ENCODE results near the gene OR2F2. TPM values are rescaled to one million over a fixed set of nuclear protein-coding genes. Genes with fewer than 3 reads are reported as not detected.

The OR2F2 gene
- polyA plus RNA-seq, 1 of the 3 experiments (the other 2 are of a cell fraction): 0.07 TPM

DNA sequence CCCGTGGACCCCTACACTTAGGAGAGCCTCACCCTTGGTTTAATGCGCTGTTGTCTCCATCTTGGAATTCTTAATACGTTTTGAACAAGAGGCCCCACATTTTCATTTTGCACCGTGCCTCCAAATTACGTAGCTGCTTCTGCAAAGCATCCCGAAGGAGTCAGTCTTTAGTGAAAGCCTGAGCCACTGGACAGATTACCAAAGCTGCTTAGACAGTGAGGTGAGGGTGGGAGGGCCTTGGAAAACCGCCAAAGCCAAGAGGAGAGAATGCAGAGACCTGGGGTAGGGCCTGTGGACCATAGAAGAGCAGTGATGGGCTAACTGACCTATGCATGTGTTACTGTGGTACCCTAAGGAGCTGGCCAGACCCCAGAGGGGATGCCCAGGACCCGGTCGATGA is 28.9 kb upstream of the OR2F2 start:
- Histone ChIP-seq H3K9me3 (no peaks in the 10 kb centered on the region), H3K4me2 (no peak overlapping the region), H3K4me1 (ENCODE audit: control insufficient read depth in 1 of 2, insufficient read depth in 2 of 2, low read depth in 1 of 2, low read length in 1 of 2) (no peaks in the 10 kb centered on the region; a peak in 1 of 4 replicates), H3K79me2 (ENCODE audit: insufficient read depth) (peaks cover 3% of the 10 kb centered on the region), H3K27me3 (ENCODE audit: insufficient read depth) (no peaks in the 10 kb centered on the region), H2AFZ (ENCODE audit: low read depth) (no peak overlapping the region), H4K20me1 (ENCODE audit: insufficient read depth) (0 out of 2 replicates have a peak, but pooled peaks cover under 1% of the 10 kb centered on the region), H3K36me3 (replicated peaks in 1 of 2; ENCODE audit: control insufficient read depth in 1 of 2, insufficient read depth in 2 of 2, low read length in 1 of 2) (no peaks in the 10 kb centered on the region), H3K9me2 (no peaks in the 10 kb centered on the region), H3K9ac (no peak overlapping the region), H3K4me3 (ENCODE audit: low read depth in 2 of 2, low read length in 1 of 2) (no peak overlapping the region), H3F3A (replicated peaks; ENCODE audit: insufficient read depth) (peaks cover 5% of the 10 kb centered on the region), H3K27ac (ENCODE audit: low read depth in 2 of 2, low read length in 1 of 2) (no peak overlapping the region)
- no peak for DNase-seq
- TF ChIP-seq TEAD4 (IDR thresholded peaks at IDR 0.05; ENCODE audit: borderline replicate concordance, insufficient read depth) (no peak), USF2 (IDR thresholded peaks at IDR 0.05; ENCODE audit: borderline replicate concordance, low read depth, low read length) (no peak), FOXJ3 (CRISPR knock-in tag; IDR thresholded peaks at IDR 0.05) (no peak), RCOR1 (IDR thresholded peaks at IDR 0.05; ENCODE audit: low read length) (no peak), RAD21 (IDR thresholded peaks at IDR 0.05; ENCODE audit: low read length) (no peak), FOSL2 (IDR thresholded peaks at IDR 0.05; ENCODE audit: borderline replicate concordance, low read depth) (no peak), ELF1 (IDR thresholded peaks at IDR 0.05) (no peak), NFIC (IDR thresholded peaks at IDR 0.05; ENCODE audit: borderline replicate concordance) (no peak), EZH2phosphoT487 (IDR thresholded peaks at IDR 0.05; ENCODE audit: borderline replicate concordance, low read depth) (no peak), RFX5 (IDR thresholded peaks at IDR 0.05; ENCODE audit: low read length) (no peak)
- TF ChIP-seq, protein P1, sequence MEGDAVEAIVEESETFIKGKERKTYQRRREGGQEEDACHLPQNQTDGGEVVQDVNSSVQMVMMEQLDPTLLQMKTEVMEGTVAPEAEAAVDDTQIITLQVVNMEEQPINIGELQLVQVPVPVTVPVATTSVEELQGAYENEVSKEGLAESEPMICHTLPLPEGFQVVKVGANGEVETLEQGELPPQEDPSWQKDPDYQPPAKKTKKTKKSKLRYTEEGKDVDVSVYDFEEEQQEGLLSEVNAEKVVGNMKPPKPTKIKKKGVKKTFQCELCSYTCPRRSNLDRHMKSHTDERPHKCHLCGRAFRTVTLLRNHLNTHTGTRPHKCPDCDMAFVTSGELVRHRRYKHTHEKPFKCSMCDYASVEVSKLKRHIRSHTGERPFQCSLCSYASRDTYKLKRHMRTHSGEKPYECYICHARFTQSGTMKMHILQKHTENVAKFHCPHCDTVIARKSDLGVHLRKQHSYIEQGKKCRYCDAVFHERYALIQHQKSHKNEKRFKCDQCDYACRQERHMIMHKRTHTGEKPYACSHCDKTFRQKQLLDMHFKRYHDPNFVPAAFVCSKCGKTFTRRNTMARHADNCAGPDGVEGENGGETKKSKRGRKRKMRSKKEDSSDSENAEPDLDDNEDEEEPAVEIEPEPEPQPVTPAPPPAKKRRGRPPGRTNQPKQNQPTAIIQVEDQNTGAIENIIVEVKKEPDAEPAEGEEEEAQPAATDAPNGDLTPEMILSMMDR (IDR thresholded peaks at IDR 0.05): no peak
- TF ChIP-seq, protein P2, sequence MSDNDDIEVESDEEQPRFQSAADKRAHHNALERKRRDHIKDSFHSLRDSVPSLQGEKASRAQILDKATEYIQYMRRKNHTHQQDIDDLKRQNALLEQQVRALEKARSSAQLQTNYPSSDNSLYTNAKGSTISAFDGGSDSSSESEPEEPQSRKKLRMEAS (IDR thresholded peaks at IDR 0.05; ENCODE audit: low read depth): no peak
- CTCF ChIA-PET: no interaction called here
- WGBS (ENCODE audit: low lambda C conversion rate): 75% methylated on average over 9 of the region's 9 CpGs
- POLR2A ChIA-PET: no interaction called here

DNA sequence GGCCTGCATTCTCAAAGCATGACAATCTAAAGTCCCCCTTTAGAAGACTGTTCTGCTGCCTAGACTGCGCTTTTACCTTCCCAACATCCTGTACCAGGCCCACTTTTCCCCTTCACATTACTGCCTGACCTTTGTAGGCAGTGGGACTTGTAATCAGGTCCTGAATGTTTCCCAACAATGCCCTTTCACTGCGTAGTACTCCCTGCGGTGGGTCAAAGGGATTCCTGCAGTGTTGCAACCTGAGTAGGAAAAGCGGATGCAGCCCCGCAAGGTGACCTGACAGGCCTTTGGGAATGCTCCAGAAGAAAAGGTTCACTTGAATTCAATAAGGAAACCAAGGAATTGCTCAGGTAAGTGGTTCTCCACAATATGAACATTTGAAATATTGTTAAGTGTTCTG is 28.1 kb upstream of the OR2F2 start:
- Histone ChIP-seq H3K4me2 (no peak overlapping the region), H3K9ac (no peak overlapping the region), H3K27me3 (ENCODE audit: insufficient read depth) (no peaks in the 10 kb centered on the region), H2AFZ (ENCODE audit: low read depth) (no peak overlapping the region), H3K9me2 (no peaks in the 10 kb centered on the region), H3K79me2 (ENCODE audit: insufficient read depth) (no peaks in the 10 kb centered on the region), H4K20me1 (ENCODE audit: insufficient read depth) (no peaks in the 10 kb centered on the region), H3K4me3 (ENCODE audit: low read depth in 2 of 2, low read length in 1 of 2) (no peak overlapping the region), H3K4me1 (ENCODE audit: control insufficient read depth in 1 of 2, insufficient read depth in 2 of 2, low read depth in 1 of 2, low read length in 1 of 2) (no peaks in the 10 kb centered on the region; a peak in 1 of 4 replicates), H3K9me3 (no peaks in the 10 kb centered on the region), H3K27ac (ENCODE audit: low read depth in 2 of 2, low read length in 1 of 2) (no peak overlapping the region), H3F3A (replicated peaks; ENCODE audit: insufficient read depth) (no peaks in the 10 kb centered on the region), H3K36me3 (replicated peaks in 1 of 2; ENCODE audit: control insufficient read depth in 1 of 2, insufficient read depth in 2 of 2, low read length in 1 of 2) (no peaks in the 10 kb centered on the region)
- TF ChIP-seq POLR2AphosphoS5 (IDR thresholded peaks at IDR 0.05; ENCODE audit: low read depth, low read length) (no peak), EZH2phosphoT487 (IDR thresholded peaks at IDR 0.05; ENCODE audit: borderline replicate concordance, low read depth) (no peak)
- POLR2A ChIA-PET: no interaction called here
- WGBS (ENCODE audit: low lambda C conversion rate): 98% methylated on average over 5 of the region's 5 CpGs
- CTCF ChIA-PET: no interaction called here
- no peak for DNase-seq
